ENCODE results near the gene TGM2. TPM values are rescaled to one million over a fixed set of nuclear protein-coding genes. Genes with fewer than 3 reads are reported as not detected.

The TGM2 gene
- polyA plus RNA-seq, 1 donor from 2014 or later, result not detected

- no peak overlapping the region for H3K4me3 ChIP-seq (ENCODE audit: low read length)
- no peaks in the 10 kb centered on the region for H3K9me2 ChIP-seq (ENCODE audit: insufficient read depth, low read length)
- TF ChIP-seq POLR2AphosphoS5 (IDR thresholded peaks at IDR 0.05) (no peak), MXI1 (conservative IDR thresholded peaks at IDR 0.05; ENCODE audit: poor library complexity, severe bottlenecking) (no peak), CTCF (IDR thresholded peaks at IDR 0.05; ENCODE audit: poor library complexity, severe bottlenecking) (no peak), SMC3 (conservative IDR thresholded peaks at IDR 0.05; ENCODE audit: poor library complexity) (no peak), EZH2 (IDR thresholded peaks at IDR 0.05; ENCODE audit: borderline replicate concordance, insufficient read depth, low read length, poor library complexity, severe bottlenecking) (no peak), REST (IDR thresholded peaks at IDR 0.05; ENCODE audit: borderline replicate concordance) (no peak)
- H3K9me3 ChIP-seq (ENCODE audit: low read length), result no peaks in the 10 kb centered on the region
- H2AFZ ChIP-seq (ENCODE audit: low read depth, low read length), result no peak overlapping the region
- H4K20me1 ChIP-seq (ENCODE audit: insufficient read depth), result no peaks in the 10 kb centered on the region
- H3K4me2 ChIP-seq (ENCODE audit: low read length), result no peak overlapping the region
- no peak overlapping the region for H3K27ac ChIP-seq (ENCODE audit: low read length)
- no peaks in the 10 kb centered on the region for H3F3A ChIP-seq (ENCODE audit: insufficient read depth, low read length, poor library complexity, severe bottlenecking)
- no peaks in the 10 kb centered on the region for H3K79me2 ChIP-seq (replicated peaks; ENCODE audit: insufficient read depth, low read length)
- no peaks in the 10 kb centered on the region for H3K27me3 ChIP-seq (ENCODE audit: insufficient read depth, low read depth, low read length)
- no peak overlapping the region for H3K9ac ChIP-seq (ENCODE audit: low read length)
- no peaks in the 10 kb centered on the region for H3K36me3 ChIP-seq (ENCODE audit: insufficient read depth, low read length)
These were observed 34.7 kb upstream of the TGM2 start for GRCh38 chr20:38199501-38200390.

GRCh38 chr20:38198238-38198861 is 33.3 kb upstream of the TGM2 start:
- Histone ChIP-seq H3K36me3 (ENCODE audit: insufficient read depth, low read length) (no peaks in the 10 kb centered on the region), H3K9ac (ENCODE audit: low read length) (no peak overlapping the region), H3K27ac (ENCODE audit: low read length) (no peak overlapping the region), H3K4me2 (ENCODE audit: low read length) (no peak overlapping the region), H3K79me2 (replicated peaks; ENCODE audit: insufficient read depth, low read length) (no peaks in the 10 kb centered on the region), H3F3A (ENCODE audit: insufficient read depth, low read length, poor library complexity, severe bottlenecking) (no peaks in the 10 kb centered on the region), H3K9me3 (ENCODE audit: low read length) (no peaks in the 10 kb centered on the region), H2AFZ (ENCODE audit: low read depth, low read length) (no peak overlapping the region), H3K4me3 (ENCODE audit: low read length) (no peak overlapping the region), H3K9me2 (ENCODE audit: insufficient read depth, low read length) (no peaks in the 10 kb centered on the region), H4K20me1 (ENCODE audit: insufficient read depth) (no peaks in the 10 kb centered on the region), H3K27me3 (ENCODE audit: insufficient read depth, low read depth, low read length) (no peaks in the 10 kb centered on the region)
- no peak for TF ChIP-seq EP300 (conservative IDR thresholded peaks at IDR 0.05; ENCODE audit: poor library complexity, severe bottlenecking)
- TF ChIP-seq REST (IDR thresholded peaks at IDR 0.05; ENCODE audit: borderline replicate concordance), result no peak
- no peak for TF ChIP-seq RAD21 (conservative IDR thresholded peaks at IDR 0.05)
- no peak for TF ChIP-seq TAF1 (IDR thresholded peaks at IDR 0.05; ENCODE audit: low read depth)
- no peak for TF ChIP-seq POLR2AphosphoS5 (IDR thresholded peaks at IDR 0.05)
- no peak for TF ChIP-seq EZH2 (IDR thresholded peaks at IDR 0.05; ENCODE audit: borderline replicate concordance, insufficient read depth, low read length, poor library complexity, severe bottlenecking)

Measured in neural cell (in vitro differentiated cells).